ENCODE measurements around the gene LGR4.

DNA sequence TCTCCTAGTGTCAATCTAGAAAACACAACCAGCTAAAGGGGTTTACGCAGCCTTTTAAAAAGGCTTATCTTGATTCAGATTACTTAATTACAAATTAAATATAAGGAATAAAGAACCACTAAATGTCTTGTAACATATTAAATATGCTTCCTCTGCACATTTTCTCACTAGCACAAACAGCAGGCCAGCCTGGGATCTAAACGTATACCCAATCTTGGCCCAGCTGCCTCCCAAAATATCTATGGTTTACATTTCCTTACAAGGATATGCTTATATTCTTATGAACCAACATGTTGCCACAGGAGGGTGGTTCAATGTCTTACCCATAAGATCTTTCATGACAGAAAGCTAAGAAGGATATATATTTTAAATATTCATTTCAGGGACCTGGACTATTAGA lies 7.7 kb downstream of the LGR4 start:
- TF ChIP-seq, protein P1, sequence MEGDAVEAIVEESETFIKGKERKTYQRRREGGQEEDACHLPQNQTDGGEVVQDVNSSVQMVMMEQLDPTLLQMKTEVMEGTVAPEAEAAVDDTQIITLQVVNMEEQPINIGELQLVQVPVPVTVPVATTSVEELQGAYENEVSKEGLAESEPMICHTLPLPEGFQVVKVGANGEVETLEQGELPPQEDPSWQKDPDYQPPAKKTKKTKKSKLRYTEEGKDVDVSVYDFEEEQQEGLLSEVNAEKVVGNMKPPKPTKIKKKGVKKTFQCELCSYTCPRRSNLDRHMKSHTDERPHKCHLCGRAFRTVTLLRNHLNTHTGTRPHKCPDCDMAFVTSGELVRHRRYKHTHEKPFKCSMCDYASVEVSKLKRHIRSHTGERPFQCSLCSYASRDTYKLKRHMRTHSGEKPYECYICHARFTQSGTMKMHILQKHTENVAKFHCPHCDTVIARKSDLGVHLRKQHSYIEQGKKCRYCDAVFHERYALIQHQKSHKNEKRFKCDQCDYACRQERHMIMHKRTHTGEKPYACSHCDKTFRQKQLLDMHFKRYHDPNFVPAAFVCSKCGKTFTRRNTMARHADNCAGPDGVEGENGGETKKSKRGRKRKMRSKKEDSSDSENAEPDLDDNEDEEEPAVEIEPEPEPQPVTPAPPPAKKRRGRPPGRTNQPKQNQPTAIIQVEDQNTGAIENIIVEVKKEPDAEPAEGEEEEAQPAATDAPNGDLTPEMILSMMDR (IDR thresholded peaks at IDR 0.05), result no peak
- no peak for TF ChIP-seq POLR2A (IDR thresholded peaks at IDR 0.05)

All from tibial nerve (tissue), 3 donors.